ENCODE measurements around the gene NCAPG2. TPM values are rescaled to one million over a fixed set of nuclear protein-coding genes. Genes with fewer than 3 reads are reported as not detected.

Gene NCAPG2
- total and polyA plus RNA-seq, 2 donors from 2014 or later: 1.3 to 6.3 TPM

DNA sequence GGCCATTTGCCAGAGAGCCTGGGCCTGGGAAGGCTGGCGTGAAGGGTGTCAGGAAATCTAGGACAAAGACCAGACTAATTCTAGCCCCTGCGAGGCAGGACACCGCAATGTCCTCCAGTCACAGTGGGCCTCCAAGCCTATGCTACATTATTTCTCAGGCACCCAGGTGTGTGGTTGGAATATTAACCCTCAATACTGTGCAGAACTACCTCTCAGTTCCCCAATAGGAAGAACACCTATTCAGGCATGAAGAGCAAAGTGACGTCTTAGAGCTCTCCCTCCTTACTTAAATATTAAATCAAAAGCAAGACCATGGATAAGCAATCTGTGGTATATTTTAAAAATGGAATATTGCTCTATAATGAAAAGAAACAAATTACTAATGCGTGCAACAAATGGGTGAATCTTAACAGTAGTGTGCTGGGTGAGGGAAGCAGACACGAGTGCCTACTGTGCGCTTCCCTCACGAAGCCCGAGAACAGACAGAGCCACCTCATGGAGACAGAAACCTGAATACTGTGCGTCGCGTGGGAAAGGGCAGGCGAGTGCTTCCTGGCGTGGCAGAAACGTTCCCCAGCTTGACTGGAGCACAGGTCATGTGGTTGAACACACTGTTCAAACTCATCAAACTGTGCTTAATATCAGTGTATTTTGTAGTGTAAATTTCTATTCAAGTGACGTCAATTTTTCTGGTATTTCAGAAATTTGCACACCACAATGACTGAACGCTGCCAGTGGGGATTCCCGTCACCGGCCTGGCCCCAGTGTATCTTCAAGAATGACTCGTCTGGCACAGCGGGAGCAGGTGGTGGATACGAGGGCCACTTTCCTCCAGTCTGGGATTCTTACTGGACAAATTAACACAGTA is 101.5 kb downstream of the NCAPG2 start:
- H3K4me3 ChIP-seq (ENCODE audit: low read length in 3 of 3): no peak overlapping the region
- H3K4me1 ChIP-seq (ENCODE audit: control insufficient read depth in 2 of 3, insufficient read depth in 2 of 3, low read depth in 1 of 3, low read length in 3 of 3): no peaks in the 10 kb centered on the region
- H3K9me3 ChIP-seq (ENCODE audit: control insufficient read depth in 2 of 3, insufficient read depth in 1 of 3, low read length in 3 of 3): no peaks in the 10 kb centered on the region
- H3K27me3 ChIP-seq (ENCODE audit: control insufficient read depth, insufficient read depth, low read length): no peaks in the 10 kb centered on the region
- H3K27ac ChIP-seq (ENCODE audit: low read depth in 2 of 2, low read length in 2 of 2): no peak overlapping the region
- no peak overlapping the region for H3K9ac ChIP-seq (ENCODE audit: low read length in 3 of 3)
- TF ChIP-seq, protein P1, sequence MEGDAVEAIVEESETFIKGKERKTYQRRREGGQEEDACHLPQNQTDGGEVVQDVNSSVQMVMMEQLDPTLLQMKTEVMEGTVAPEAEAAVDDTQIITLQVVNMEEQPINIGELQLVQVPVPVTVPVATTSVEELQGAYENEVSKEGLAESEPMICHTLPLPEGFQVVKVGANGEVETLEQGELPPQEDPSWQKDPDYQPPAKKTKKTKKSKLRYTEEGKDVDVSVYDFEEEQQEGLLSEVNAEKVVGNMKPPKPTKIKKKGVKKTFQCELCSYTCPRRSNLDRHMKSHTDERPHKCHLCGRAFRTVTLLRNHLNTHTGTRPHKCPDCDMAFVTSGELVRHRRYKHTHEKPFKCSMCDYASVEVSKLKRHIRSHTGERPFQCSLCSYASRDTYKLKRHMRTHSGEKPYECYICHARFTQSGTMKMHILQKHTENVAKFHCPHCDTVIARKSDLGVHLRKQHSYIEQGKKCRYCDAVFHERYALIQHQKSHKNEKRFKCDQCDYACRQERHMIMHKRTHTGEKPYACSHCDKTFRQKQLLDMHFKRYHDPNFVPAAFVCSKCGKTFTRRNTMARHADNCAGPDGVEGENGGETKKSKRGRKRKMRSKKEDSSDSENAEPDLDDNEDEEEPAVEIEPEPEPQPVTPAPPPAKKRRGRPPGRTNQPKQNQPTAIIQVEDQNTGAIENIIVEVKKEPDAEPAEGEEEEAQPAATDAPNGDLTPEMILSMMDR (IDR thresholded peaks at IDR 0.05; ENCODE audit: borderline replicate concordance, extremely low read depth, insufficient read depth): no peak
- DNase-seq (no peak), FAIRE-seq (no peak)
- H3K36me3 ChIP-seq (ENCODE audit: control insufficient read depth in 2 of 3, insufficient read depth in 3 of 3, low read length in 3 of 3): no peaks in the 10 kb centered on the region
- intact Hi-C loops (cut with DNase I): no loop called here

DNA sequence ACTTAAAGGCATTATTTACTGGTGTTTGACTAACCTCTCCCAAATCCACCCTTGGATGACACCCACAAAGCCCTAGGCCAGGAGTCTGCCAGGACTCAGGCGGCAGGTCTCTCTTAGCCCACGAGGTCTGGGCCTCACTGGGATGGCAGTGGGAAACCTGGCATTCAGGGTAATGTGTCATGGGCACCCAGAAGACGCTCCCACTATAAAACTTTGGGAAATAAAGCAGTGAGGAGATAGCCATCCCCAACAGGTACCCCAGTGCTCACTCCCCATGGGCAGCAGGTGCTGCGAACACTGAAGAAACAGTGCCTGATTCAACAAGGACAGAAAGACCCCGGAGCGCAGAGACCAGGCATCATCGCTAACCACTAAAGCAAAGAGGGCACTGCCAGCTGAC is 102.6 kb downstream of the NCAPG2 start:
- intact Hi-C loops (cut with DNase I): no loop called here
- FAIRE-seq (no peak), DNase-seq (no peak)
- no peaks in the 10 kb centered on the region for H3K27me3 ChIP-seq (ENCODE audit: control insufficient read depth, insufficient read depth, low read length)
- TF ChIP-seq, protein P1 (IDR thresholded peaks at IDR 0.05; ENCODE audit: borderline replicate concordance, extremely low read depth, insufficient read depth): no peak
- no peak overlapping the region for H3K4me3 ChIP-seq (ENCODE audit: low read length in 3 of 3)
- H3K9me3 ChIP-seq (ENCODE audit: control insufficient read depth in 2 of 3, insufficient read depth in 1 of 3, low read length in 3 of 3): no peaks in the 10 kb centered on the region
- no peak overlapping the region for H3K27ac ChIP-seq (ENCODE audit: low read depth in 2 of 2, low read length in 2 of 2)
- H3K4me1 ChIP-seq (ENCODE audit: control insufficient read depth in 2 of 3, insufficient read depth in 2 of 3, low read depth in 1 of 3, low read length in 3 of 3): no peaks in the 10 kb centered on the region
- no peaks in the 10 kb centered on the region for H3K36me3 ChIP-seq (ENCODE audit: control insufficient read depth in 2 of 3, insufficient read depth in 3 of 3, low read length in 3 of 3)
- H3K9ac ChIP-seq (ENCODE audit: low read length in 3 of 3): no peak overlapping the region

- FAIRE-seq: no peak
These were observed 103.5 kb downstream of the NCAPG2 start for GRCh38 chr7:158601090-158601489.

More at GRCh38 chr7:158601090-158601489, 103.5 kb downstream of the NCAPG2 start:
- intact Hi-C loops (cut with DNase I): no loop called here
- Histone ChIP-seq H3K9me3 (ENCODE audit: control insufficient read depth in 2 of 3, insufficient read depth in 1 of 3, low read length in 3 of 3) (no peaks in the 10 kb centered on the region), H3K36me3 (ENCODE audit: control insufficient read depth in 2 of 3, insufficient read depth in 3 of 3, low read length in 3 of 3) (no peaks in the 10 kb centered on the region), H3K27me3 (ENCODE audit: control insufficient read depth, insufficient read depth, low read length) (no peaks in the 10 kb centered on the region), H3K4me3 (ENCODE audit: low read length in 3 of 3) (no peak overlapping the region), H3K9ac (ENCODE audit: low read length in 3 of 3) (no peak overlapping the region), H3K27ac (ENCODE audit: low read depth in 2 of 2, low read length in 2 of 2) (no peak overlapping the region), H3K4me1 (ENCODE audit: control insufficient read depth in 2 of 3, insufficient read depth in 2 of 3, low read depth in 1 of 3, low read length in 3 of 3) (no peaks in the 10 kb centered on the region)
- DNase-seq: no peak
- TF ChIP-seq, protein P1 (IDR thresholded peaks at IDR 0.05; ENCODE audit: borderline replicate concordance, extremely low read depth, insufficient read depth): no peak
